ENCODE results near the gene KCNJ12.
"Not testable (repeated sequence)": the region's sequence is repeated elsewhere in the genome, so short reads cannot be mapped to it uniquely, and the experiment has no call there.

GRCh38 chr17:21336541-21337294 is 39.4 kb upstream of the KCNJ12 start:
- TF ChIP-seq HMGXB4 (CRISPR knock-in tag; IDR thresholded peaks at IDR 0.05; ENCODE audit: borderline replicate concordance); EHF (CRISPR knock-in tag; IDR thresholded peaks at IDR 0.05); CTCF (IDR thresholded peaks at IDR 0.05); PHF8 (IDR thresholded peaks at IDR 0.05; ENCODE audit: borderline replicate concordance, low read depth); CHD2 (IDR thresholded peaks at IDR 0.05; ENCODE audit: low read length, partially characterized antibody); MAFK (IDR thresholded peaks at IDR 0.05; ENCODE audit: partially characterized antibody): not testable (repeated sequence)

Measured in A549 (cell line).